BLaER1 treated with 17β-estradiol and CSF1 and Interleukin-3, amounts not matched to agents 10 nM and 100 nM (cell line): Measurements from ENCODE around the gene CERS6.

Experiments used
- H3K27ac ChIP-seq, 11 experiments: shearing (Covaris generic); formaldehyde crosslinking; 2 replicates each; pipeline ENCODE4 v1.8.1; 2022
- H3K27me3 ChIP-seq, 11 experiments: shearing (Covaris generic); formaldehyde crosslinking; 2 replicates each; pipeline ENCODE4 v1.8.1; 2022
- H3K36me3 ChIP-seq, 11 experiments: shearing (Covaris generic); formaldehyde crosslinking; 2 replicates each; pipeline ENCODE4 v1.8.1; 2022
- H3K4me1 ChIP-seq, 10 experiments: shearing (Covaris generic); formaldehyde crosslinking; 2 replicates each; pipeline ENCODE4 v1.8.1; 2022
- H3K4me2 ChIP-seq, 11 experiments: shearing (Covaris generic); formaldehyde crosslinking; 2 replicates each; pipeline ENCODE4 v1.8.1; 2022
- H3K4me3 ChIP-seq, 10 experiments: shearing (Covaris generic); formaldehyde crosslinking; 2 replicates each; pipeline ENCODE4 v1.8.1; 2022
- H3K9ac ChIP-seq, 11 experiments: shearing (Covaris generic); formaldehyde crosslinking; 2 replicates each; pipeline ENCODE4 v1.8.1; 2022
- H3K9me3 ChIP-seq, 11 experiments: shearing (Covaris generic); formaldehyde crosslinking; replicated peaks in 1 of 11; 2 replicates each; pipeline ENCODE4 v1.8.1; 2022
- H4K20me1 ChIP-seq, 11 experiments: shearing (Covaris generic); formaldehyde crosslinking; 2 replicates each; pipeline ENCODE4 v1.8.1; 2022
- Cebpa-rat ChIP-seq, 11 experiments: shearing (Covaris generic); IDR thresholded peaks; 2 replicates each; pipeline ENCODE4 v1.8.1; 2022

Gene CERS6

DNA sequence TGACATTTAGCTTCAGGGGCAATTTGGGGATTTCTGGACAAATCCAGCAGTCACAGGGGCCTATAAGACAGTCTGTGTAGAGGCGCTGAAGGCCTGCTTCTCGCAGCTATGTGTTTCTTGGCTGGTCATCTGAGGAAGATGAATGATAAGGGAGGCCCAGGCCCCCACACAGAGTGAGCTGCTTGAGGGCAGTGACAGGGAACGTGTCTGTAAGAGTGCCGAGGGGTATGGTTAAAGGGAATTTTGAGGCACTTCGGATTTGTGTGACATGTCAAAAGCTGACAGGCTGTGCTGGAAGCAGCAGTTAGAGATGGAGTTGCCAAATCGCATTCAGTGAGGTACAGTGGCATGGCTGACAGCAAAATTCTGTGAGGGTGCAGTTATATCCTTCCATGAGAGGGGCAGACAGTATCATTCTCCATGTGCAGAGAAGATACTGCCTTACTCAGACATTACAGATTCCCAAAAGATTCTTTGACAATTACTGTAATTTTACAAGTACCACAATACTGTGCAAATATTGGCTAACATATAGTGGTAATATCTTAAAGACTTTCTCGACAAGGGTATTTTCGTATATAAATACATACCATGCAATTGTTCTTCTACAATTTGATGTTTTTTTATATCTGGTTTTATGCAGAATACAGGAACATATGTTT is 74.0 kb downstream of the CERS6 start:
- Histone ChIP-seq H3K4me2 (peak overlapping the region; percentile 10 to 84 (median 75)), H3K27me3 (no peaks in the 10 kb centered on the region), H3K9ac (peak overlapping the region in 8 of 11 experiments; percentile 47 to 74 (median 56); a peak in 10 of 22 replicates), H3K36me3 (peaks cover 6 to 33% (median 19%) of the 10 kb centered on the region in 11 experiments; a peak in 19 of 22 replicates), H3K9me3 (peaks cover 9 to 51% (median 30%) of the 10 kb centered on the region in 11 experiments), H3K27ac (peak overlapping the region in 10 of 11 experiments; percentile 59 to 89 (median 84); a peak in 20 of 22 replicates), H4K20me1 (peaks cover 0 to 9% (median 0%) of the 10 kb centered on the region in 11 experiments; a peak in 2 of 22 replicates), H3K4me1 (peaks cover 38 to 71% (median 61%) of the 10 kb centered on the region in 10 experiments), H3K4me3 (no peak overlapping the region)
- TF ChIP-seq Cebpa-rat (IDR thresholded peaks at IDR 0.05): no peak

DNA sequence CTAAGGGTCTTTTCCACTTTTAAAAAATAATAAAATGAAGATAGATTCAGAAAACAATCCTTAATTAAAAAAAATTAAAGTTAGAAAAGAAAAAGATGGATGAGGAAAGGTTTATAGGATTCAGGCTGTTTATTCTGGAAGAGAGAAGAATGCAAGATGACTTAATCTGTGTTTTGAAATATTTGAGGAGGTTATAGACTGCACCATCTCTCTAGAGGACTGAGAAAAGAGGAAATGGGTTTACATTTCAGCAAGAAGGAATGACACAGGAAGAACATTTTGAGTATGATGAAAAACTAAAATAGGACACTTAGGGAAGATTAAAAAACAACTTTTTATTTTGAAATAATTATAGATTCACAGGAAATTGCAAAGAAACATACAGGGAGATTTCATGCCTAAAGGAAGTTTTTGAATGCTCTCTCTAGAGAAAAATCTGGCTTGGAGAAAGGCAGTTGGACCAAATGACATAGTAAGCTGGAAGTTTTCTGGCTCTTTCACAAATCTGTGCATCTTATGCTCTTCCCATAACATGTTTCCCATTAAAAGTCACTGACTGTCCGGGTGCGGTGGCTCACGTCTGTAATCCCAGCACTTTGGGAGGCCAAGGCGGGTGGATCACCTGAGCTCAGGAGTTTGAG is 75.0 kb downstream of the CERS6 start:
- Histone ChIP-seq H3K27ac (peak overlapping the region; percentile 34 to 89 (median 83)), H3K27me3 (no peaks in the 10 kb centered on the region), H3K9me3 (peaks cover 17 to 62% (median 39%) of the 10 kb centered on the region in 11 experiments), H3K4me2 (peak overlapping the region; percentile 61 to 84 (median 78)), H3K9ac (peak overlapping the region; percentile 57 to 76 (median 69); a peak in 19 of 22 replicates), H3K36me3 (peaks cover 9 to 38% (median 22%) of the 10 kb centered on the region in 11 experiments; a peak in 19 of 22 replicates), H3K4me3 (peak overlapping the region in 7 of 10 experiments; percentile 7 to 35 (median 30); a peak in 8 of 20 replicates), H3K4me1 (peaks cover 38 to 70% (median 61%) of the 10 kb centered on the region in 10 experiments), H4K20me1 (peaks cover 0 to 8% (median 0%) of the 10 kb centered on the region in 11 experiments; a peak in 2 of 22 replicates)
- peak in 2 of 11 experiments; percentile 52 to 68; a peak in 1 of 22 replicates for TF ChIP-seq Cebpa-rat (IDR thresholded peaks at IDR 0.05)

DNA sequence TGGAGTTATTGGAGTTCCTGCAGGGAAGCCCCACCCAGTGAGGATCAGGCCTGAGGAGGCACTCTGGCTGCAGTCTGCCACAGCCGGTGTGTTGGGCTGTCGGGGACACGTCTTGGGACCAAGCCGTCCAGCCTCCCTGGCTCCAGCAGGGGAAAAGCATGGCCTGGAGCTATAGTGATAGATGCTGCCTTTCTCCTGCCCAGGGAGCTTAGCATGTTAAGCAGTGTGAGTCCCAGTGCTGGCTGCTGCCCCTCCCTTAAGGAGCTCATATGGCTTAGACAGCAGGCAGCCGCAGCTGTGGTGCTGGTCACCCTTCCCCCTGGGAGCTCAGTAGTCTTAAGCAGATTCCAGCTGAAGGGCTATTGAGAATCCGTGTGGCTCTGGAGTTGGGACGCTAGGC is 78.9 kb downstream of the CERS6 start:
- Histone ChIP-seq H3K4me3 (no peak overlapping the region), H3K36me3 (peaks cover 18 to 49% (median 30%) of the 10 kb centered on the region in 11 experiments), H3K4me1 (peaks cover 26 to 42% (median 37%) of the 10 kb centered on the region in 10 experiments), H3K9ac (no peak overlapping the region), H3K4me2 (no peak overlapping the region), H4K20me1 (no peaks in the 10 kb centered on the region; a peak in 3 of 22 replicates), H3K27me3 (no peaks in the 10 kb centered on the region), H3K27ac (peak overlapping the region in 5 of 11 experiments; percentile 3 to 89 (median 17); a peak in 5 of 22 replicates), H3K9me3 (peaks cover 38 to 64% (median 57%) of the 10 kb centered on the region in 11 experiments)
- TF ChIP-seq Cebpa-rat (IDR thresholded peaks at IDR 0.05): no peak

DNA sequence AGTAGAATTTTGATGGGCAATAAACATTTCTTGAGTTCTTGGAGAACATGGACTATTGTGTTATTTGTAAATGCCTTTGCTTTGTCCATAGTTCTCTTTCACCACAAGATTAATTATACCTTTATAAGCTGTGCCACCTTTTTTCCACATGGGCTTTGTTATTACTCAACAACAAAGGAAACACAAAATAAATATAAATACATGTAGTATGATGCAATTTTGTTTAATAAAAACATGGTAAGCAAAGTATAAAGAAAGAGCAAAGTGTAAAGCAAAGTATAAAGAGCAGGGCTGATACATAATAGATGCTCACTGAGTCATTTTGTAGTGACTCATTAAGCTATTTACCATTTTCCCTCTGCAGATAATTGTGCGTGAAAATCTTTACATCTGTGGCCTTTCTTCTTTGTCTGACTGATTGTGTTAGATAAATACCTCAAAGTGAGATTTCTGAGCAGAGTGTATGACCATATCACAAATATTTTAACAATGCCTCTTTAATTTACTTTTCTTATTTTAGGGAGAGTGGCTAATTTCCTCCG is 80.9 kb downstream of the CERS6 start:
- Histone ChIP-seq H3K36me3 (peaks cover 28 to 64% (median 44%) of the 10 kb centered on the region in 11 experiments), H3K4me3 (no peak overlapping the region), H4K20me1 (peaks cover 0 to 12% (median 0%) of the 10 kb centered on the region in 11 experiments; a peak in 5 of 22 replicates), H3K9me3 (peaks cover 48 to 80% (median 71%) of the 10 kb centered on the region in 11 experiments), H3K27me3 (no peaks in the 10 kb centered on the region), H3K27ac (no peak overlapping the region), H3K9ac (no peak overlapping the region), H3K4me2 (no peak overlapping the region), H3K4me1 (peaks cover 6 to 35% (median 16%) of the 10 kb centered on the region in 10 experiments)
- no peak for TF ChIP-seq Cebpa-rat (IDR thresholded peaks at IDR 0.05)

DNA sequence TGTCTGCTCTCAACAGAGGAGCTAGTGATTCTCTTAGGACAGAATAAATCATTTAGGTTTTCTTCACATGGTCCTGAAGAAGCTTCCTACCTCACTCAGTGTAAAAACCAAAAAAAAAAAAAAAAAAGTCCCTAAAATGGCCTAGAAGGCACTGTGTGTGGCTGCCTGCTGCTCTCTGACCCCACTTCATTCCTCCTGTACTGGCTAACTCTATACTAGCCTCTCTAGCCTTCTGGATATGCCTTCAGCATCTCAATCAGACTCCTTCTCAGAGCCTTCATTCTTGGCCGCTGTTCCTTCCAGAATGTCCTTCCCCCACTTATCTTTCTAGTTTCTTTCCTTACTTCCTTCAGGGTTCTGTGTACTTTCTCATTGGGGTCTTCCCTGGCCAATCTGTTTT is 82.1 kb downstream of the CERS6 start:
- TF ChIP-seq Cebpa-rat (IDR thresholded peaks at IDR 0.05): no peak
- no peak overlapping the region for H3K4me2 ChIP-seq
- H3K27me3 ChIP-seq: no peaks in the 10 kb centered on the region
- peaks cover 48 to 79% (median 73%) of the 10 kb centered on the region in 11 experiments for H3K9me3 ChIP-seq
- H3K36me3 ChIP-seq: peaks cover 28 to 64% (median 44%) of the 10 kb centered on the region in 11 experiments
- peaks cover 0 to 21% (median 0%) of the 10 kb centered on the region in 11 experiments; a peak in 9 of 22 replicates for H4K20me1 ChIP-seq
- no peak overlapping the region for H3K9ac ChIP-seq
- no peak overlapping the region for H3K4me3 ChIP-seq
- H3K4me1 ChIP-seq: peaks cover 0 to 31% (median 7%) of the 10 kb centered on the region in 10 experiments; a peak in 12 of 20 replicates
- 0 out of 22 replicates have a peak overlapping the region, but pooled peaks of 1 of the 11 experiments have one; percentile 8 for H3K27ac ChIP-seq

DNA sequence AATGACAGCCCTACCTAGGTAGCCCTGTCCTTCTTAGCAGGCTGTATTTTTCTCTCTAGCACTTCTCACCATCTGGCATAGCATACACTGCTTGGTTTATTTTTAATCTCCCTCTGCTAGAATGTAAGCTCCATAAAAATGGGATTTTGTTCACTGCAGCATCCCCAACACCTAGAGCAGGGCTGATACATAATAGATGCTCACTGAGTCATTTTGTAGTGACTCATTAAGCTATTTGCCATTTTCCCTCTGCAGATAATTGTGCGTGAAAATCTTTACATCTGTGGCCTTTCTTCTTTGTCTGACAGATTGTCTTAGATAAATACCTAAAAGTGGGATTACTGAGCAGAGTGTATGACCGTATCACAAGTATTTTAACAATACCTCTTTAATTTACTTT is 82.5 kb downstream of the CERS6 start:
- Histone ChIP-seq H3K9me3 (peaks cover 48 to 75% (median 69%) of the 10 kb centered on the region in 11 experiments), H3K4me1 (peaks cover 0 to 27% (median 4%) of the 10 kb centered on the region in 10 experiments; a peak in 12 of 20 replicates), H3K9ac (no peak overlapping the region), H3K4me2 (no peak overlapping the region), H3K4me3 (no peak overlapping the region), H4K20me1 (peaks cover 0 to 25% (median 0%) of the 10 kb centered on the region in 11 experiments; a peak in 10 of 22 replicates), H3K36me3 (peaks cover 28 to 61% (median 41%) of the 10 kb centered on the region in 11 experiments), H3K27ac (no peak overlapping the region), H3K27me3 (no peaks in the 10 kb centered on the region)
- TF ChIP-seq Cebpa-rat (IDR thresholded peaks at IDR 0.05): no peak

DNA sequence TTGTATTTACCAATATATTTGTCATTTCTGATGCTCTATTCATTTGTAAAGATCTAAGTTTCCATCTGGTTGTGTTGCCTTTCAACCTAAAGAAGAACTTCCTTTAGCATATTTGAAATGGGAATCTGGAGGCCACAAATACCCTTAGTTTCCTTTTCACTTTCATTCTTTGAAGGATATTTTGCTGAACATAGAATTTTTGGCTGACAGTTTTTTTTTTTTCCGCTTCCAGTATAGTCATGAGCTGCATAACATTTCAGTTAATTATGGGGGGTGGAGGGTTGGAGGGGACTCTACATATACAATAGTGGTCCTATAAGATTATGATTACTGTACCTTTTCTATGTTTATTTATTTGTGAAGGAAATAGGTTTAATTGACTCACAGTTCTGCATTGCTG is 83.9 kb downstream of the CERS6 start:
- Histone ChIP-seq H3K9ac (no peak overlapping the region), H3K9me3 (peaks cover 40 to 61% (median 55%) of the 10 kb centered on the region in 11 experiments), H3K36me3 (peaks cover 21 to 46% (median 31%) of the 10 kb centered on the region in 11 experiments), H3K4me1 (peaks cover 0 to 21% (median 8%) of the 10 kb centered on the region in 10 experiments; a peak in 15 of 20 replicates), H3K4me3 (0 out of 20 replicates have a peak overlapping the region, but pooled peaks of 2 of the 10 experiments have one; percentile 4 to 6), H3K27me3 (no peaks in the 10 kb centered on the region), H3K4me2 (no peak overlapping the region), H4K20me1 (peaks cover 5 to 39% (median 12%) of the 10 kb centered on the region in 11 experiments; a peak in 17 of 22 replicates), H3K27ac (no peak overlapping the region)
- no peak for TF ChIP-seq Cebpa-rat (IDR thresholded peaks at IDR 0.05)

DNA sequence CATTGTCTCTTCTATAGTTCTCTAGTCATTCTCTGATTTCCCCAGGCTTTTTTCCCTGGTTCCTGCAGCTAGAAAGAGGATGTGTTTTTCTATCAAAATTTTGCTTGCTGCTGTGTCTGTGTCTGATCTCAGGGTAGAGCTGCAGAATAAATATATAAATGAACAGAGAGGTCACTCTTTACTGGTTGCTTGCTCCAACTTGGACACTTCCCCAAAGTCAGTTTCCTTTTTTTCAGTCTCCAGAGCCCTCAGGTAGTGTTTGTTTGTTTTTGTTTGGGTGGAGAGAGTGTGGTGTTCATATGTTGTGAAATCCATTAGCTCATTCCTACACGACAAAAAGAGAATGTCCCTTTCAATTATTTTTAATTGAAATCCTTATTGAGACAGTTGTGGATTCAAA is 85.8 kb downstream of the CERS6 start:
- Histone ChIP-seq H4K20me1 (peaks cover 5 to 49% (median 22%) of the 10 kb centered on the region in 11 experiments; a peak in 17 of 22 replicates), H3K4me3 (no peak overlapping the region), H3K4me2 (peak overlapping the region in 6 of 11 experiments; percentile 0 to 62 (median 8); a peak in 7 of 22 replicates), H3K9ac (no peak overlapping the region; a peak in 1 of 22 replicates), H3K27me3 (no peaks in the 10 kb centered on the region), H3K4me1 (peaks cover 17 to 29% (median 22%) of the 10 kb centered on the region in 10 experiments), H3K36me3 (peaks cover 16 to 44% (median 20%) of the 10 kb centered on the region in 11 experiments), H3K27ac (no peak overlapping the region; a peak in 1 of 22 replicates), H3K9me3 (peaks cover 31 to 52% (median 42%) of the 10 kb centered on the region in 11 experiments)
- no peak; a peak in 1 of 22 replicates for TF ChIP-seq Cebpa-rat (IDR thresholded peaks at IDR 0.05)
